Esophagus squamous epithelium (tissue), 4 donors: Measurements from ENCODE around the gene AHNAK.

Source experiments
- CTCF ChIP-seq, 6 experiments: fragments of 450-650 bp in 4 of 6; fragments of 200-600 bp in 2 of 6; sonication (generic) in 2 of 6; IDR thresholded peaks; one replicate each; pipeline ENCODE4 v1.5.1; 2016 to 2019; ENCODE audit warnings: antibody characterized with exemption in 6 of 6, mild to moderate bottlenecking in 4 of 6, moderate library complexity in 4 of 6
- POLR2A ChIP-seq, 4 donors: fragments of 450-650 bp; IDR thresholded peaks; one replicate each; pipeline ENCODE4 v1.6.1; 2017; ENCODE audit warnings: antibody characterized with exemption in 4 of 4, mild to moderate bottlenecking in 4 of 4, moderate library complexity in 3 of 4

DNA sequence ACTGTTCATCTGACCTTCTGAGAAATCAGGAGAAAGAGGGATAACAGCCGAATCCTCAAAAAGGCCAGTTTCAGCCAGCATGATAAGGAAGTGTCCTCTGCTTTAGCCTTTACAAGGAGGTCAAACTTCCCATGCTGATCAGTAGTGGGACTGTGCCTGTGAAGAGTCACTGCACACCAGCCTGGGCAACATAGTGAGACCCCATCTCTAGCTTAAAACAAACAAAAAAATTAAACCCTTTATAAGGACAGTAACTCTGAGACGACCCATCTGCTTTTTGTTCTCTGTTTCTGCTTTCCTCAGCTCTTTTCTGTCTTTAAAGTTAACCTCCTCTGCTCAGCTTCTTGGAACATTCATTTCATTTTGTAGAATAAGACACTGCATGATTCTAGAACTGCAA, 78.0 kb downstream of the AHNAK start:
- TF ChIP-seq CTCF (IDR thresholded peaks at IDR 0.05), result no peak
- TF ChIP-seq POLR2A (IDR thresholded peaks at IDR 0.05), result no peak
